HUDEP-2 (cell line): ENCODE data around the gene TNNT1.

Experiments used
- DNase-seq, 76 experiments: peaks; one replicate each; lab custom pipeline; 2025; ENCODE audit not compliant: unreplicated experiment in 76 of 76; lab: John Stamatoyannopoulos, UW

TNNT1 gene

DNA sequence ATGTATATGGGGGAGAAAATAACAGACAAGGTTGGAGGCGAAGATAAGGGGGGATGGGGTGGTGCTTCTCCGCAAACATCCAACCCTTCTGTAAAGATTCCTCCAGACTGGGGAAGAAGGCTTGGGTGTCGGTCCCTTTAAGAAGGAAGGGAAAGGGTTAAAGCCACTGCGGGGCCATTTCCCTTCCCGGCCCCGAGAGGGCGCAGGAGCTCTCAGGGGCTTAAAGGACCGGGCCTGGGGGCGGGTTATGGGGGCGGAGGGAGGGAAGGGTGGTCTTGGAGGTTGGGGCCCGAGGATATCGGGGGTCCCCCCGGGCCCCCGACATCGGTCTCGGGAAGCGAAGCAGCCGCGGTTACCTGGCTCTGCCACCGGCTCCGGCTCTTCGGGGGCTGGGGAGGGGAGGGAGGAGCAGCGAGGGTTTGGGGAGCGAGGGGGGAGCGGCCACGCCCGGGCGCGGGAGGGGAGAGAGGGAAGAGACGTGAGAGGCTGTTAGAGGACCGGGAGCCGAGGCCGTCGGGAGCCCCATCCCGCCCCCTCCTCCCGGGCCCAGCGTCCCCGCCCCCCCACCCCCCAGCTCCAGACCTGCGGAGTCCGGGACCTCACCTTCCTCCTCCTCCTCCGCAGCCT is 2.8 kb downstream of the TNNT1 start:
- DNase-seq: peak in 42 of 76 experiments; percentile 8 to 60 (median 32)

DNA sequence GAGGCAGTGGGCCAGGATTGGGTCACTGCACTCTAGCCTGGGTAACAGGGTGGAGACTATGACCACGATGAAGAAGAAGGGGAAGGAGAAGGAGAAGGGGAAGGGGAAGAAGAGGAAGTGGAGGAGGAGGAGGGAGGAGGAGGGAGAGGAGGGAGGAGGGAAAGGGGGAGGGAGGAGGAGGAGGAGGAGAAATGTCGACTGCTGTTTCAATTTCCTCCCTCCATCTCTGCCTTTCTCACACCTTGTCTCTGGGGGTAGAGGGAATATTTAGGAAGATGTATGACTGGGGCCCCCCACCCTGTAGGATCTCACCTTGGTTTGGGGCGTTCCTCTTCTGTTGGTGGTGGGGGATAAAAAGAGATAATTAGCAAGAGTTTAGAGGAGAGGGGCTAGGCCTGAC is 3.8 kb downstream of the TNNT1 start:
- no peak for DNase-seq

DNA sequence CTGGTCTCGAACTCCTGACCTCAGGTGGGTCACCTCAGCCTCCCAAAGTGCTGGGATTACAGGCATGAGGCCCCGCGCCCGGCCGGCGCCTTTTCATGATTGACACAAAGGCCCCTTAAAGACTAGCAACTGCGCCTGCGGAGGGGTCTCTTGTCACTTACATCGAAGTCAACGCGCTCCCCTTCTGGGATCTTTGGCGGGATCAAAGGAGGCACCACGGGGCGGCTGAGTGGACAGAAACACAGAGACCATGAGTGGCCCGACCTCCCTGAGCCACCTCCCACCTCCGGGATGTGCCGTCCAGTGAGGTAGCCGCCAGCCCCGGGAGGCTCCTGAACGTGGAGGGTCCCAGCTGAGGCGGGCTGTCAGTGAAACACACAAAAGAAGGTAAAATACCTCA is 7.3 kb downstream of the TNNT1 start:
- no peak for DNase-seq

- DNase-seq: no peak
These were observed 11.1 kb downstream of the TNNT1 start for GRCh38 chr19:55137915-55138314.

GRCh38 chr19:55136399-55137102 is 12.5 kb downstream of the TNNT1 start:
- DNase-seq: no peak

DNA sequence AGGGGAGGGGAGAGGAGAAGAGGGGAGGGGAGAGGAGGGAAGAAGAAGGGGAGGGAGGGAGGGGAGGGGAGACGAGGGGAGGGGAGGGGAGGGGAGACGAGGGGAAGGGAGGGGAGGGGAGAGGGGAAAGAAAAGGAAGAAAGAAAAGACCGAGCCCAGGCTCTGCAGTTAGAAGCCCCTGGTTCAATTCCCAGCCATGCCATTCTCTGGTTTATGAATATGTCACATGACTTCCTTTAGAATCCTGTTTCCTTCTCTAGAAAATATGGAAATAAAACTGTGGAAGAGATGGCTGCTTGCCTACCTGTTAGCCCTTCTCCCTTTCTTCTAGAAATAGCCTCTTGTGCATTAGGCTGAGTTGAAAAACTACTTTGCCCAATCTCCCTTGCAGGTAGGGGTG is 14.3 kb downstream of the TNNT1 start:
- DNase-seq: no peak

DNA sequence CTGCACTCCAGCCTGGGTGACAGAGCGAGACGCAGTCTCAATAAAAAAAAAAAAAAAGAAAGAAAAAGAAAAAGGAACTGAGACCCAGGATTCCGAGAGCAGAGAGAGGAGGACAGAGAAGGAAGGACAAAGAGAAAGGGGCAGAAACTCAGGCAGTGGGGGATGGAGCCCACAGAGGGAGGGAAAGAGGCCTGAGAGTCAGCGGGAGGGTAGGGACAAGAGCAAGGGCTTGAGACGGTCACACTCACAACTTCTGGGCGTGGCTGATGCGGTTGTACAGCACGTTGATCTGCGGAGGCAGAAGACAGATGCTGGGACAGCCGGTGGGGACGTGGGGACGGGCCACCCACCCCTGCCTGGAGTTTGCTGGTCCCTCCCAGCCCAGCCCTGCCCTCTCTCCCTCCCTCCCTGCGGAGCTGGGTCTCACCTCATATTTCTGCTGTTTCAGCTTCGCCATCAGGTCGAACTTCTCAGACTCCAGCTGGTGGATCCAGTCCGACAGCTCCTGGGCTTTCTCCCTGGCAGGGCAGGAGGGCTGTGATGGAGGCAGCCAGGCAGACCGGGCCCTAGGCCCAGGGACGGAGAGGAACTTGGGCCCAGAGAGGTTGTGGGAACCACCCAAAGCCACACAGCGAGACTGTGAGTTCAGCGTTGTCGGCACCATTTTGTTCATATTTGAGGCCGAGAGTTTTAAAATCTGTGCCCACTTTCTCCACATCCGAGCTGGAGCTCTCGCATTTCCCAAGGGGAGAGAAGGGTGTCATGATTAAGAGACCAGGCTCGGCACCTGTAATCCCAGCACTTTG is 15.2 kb downstream of the TNNT1 start:
- peak in 10 of 76 experiments; percentile 15 to 42 (median 29) for DNase-seq

DNA sequence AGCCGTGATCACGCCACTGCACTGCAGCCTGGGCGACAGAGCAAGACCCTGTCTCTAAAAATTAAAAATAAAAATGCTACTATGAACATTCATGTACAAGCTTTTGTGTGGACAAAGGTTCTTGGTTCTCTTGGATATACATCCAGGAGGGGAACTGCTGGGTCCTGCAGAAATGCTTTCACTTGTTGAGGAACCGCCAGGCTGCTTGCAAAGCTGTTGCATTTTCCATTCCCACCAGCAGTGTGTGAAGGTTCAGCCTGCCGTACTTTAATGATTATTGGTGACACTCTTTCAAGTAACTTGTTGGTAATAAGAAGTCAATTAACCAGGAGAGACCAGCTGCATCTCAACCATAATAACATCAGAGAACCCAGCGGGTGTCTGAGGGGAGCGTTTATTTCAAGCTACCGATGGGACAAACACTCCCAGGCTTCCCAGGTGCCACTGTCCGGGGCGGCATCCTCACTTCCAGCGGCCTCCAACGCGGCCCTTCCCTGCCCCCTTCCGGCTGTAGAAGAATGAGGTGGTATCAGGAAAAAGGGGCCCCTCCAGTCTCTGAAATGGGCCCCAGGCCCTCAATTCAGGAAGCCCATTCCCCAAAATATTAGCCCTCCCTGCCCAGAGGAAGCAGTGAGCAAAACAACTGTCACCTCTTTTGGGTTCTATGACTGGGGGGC is 16.4 kb downstream of the TNNT1 start:
- peak in 8 of 76 experiments; percentile 11 to 41 (median 16) for DNase-seq

DNA sequence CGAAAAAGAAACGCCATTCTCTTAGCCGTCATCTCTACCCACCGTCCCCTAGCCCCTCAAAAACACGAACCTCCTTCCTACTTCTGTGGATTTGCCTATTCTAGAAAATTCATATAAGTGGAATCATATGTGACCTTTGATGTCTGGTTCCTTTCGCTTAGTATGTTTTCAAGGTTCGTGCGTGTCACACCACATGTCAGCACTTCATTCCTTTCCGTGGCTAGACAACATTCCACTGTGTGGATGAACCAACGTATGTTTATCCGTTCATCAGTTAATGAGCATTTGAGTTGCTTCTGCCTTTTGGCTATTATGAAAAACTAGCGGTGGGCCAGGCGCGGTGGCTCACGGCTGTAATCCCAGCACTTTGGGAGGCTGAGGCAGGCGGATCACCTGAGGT is 17.6 kb downstream of the TNNT1 start:
- DNase-seq: no peak

GRCh38 chr19:55119053-55119452 is 30.0 kb downstream of the TNNT1 start:
- DNase-seq: no peak

- peak in 33 of 76 experiments; percentile 10 to 69 (median 34) for DNase-seq
These were observed 30.5 kb downstream of the TNNT1 start for GRCh38 chr19:55118401-55118991.

DNA sequence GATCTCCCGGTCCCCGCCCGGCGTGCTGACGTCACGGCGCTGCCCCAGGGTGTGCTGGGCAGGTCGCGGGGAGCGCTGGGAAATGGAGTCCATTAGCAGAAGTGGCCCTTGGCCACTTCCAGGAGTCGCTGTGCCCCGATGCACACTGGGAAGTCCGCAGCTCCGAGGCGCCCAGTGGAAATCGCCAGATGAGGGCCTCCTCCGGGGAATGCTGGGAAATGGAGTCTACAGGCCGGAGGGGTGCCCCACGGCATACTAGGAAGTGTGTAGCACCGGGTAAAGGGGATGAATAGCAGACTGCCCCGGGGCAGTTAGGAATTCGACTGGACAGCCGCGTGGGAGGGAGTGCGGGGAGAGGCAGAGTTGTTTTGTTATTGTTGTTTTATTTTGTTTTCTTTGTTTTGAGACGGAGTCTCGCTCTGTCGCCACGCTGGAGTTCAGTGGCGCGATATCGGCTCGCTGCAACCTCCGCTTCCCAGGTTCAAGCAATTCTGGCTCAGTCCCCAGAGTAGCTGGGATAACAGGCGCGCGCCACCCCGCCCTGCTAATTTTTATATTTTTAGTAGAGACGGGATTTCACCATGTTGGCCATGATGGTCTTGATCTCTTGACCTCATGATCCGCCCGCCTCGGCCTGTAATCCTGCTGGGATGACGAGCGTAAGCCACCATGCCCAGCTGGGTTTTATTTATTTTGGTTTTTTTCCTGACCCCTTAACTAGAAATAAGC is 31.2 kb downstream of the TNNT1 start:
- DNase-seq: peak in 75 of 76 experiments; percentile 70 to 100 (median 99)

DNA sequence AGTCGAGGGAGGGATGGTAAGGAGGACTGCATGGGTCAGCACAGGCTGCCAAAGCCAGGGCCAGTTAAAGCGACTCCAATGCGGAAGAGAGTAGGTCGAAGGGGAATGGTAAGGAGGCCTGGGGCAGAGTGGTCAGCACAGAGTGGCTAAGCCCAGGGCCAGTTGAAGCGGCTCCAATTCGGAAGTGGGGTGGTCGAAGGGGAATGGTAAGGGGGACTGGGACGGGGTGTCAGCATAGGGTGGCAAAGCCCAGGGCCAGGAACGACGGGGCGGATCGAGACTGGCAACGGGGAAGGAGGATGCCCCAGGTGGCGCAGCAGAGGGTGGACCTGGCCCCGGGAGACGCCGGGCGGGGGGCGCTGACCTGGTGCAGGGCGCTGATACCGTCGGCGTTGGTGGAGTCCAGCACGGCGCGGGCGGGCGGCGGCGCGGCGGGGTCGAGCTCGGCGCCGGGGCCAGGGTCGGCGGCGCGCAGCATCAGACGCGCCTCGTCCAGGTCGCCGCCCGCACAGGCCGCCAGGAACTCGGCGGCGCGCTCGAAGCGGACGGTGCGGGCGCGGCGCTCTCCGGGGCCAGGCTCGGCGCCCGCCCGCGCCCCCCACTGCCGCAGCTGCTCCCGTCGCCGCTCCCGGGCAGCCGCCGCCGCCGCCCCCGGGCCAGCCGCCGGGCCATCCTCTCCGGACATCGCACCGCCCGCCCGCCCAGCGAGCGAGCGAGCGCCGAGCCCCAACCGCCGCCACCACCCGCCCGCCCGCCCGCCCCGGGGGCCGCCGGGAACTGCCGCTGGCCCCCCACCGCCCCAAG is 31.9 kb downstream of the TNNT1 start, which contains the start of gene PPP1R12C:
PPP1R12C (minus strand) TSS at position 779 of the 804 bp plus-strand sequence; CDS start at position 685, 94 bp downstream.
- peak in 1 of 76 experiments; percentile 31 for DNase-seq

DNA sequence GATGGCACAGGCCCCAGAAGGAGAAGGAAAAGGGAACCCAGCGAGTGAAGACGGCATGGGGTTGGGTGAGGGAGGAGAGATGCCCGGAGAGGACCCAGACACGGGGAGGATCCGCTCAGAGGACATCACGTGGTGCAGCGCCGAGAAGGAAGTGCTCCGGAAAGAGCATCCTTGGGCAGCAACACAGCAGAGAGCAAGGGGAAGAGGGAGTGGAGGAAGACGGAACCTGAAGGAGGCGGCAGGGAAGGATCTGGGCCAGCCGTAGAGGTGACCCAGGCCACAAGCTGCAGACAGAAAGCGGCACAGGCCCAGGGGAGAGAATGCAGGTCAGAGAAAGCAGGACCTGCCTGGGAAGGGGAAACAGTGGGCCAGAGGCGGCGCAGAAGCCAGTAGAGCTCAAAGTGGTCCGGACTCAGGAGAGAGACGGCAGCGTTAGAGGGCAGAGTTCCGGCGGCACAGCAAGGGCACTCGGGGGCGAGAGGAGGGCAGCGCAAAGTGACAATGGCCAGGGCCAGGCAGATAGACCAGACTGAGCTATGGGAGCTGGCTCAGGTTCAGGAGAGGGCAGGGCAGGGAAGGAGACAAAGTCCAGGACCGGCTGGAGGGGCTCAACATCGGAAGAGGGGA is 32.7 kb downstream of the TNNT1 start:
- peak in 49 of 76 experiments; percentile 13 to 68 (median 41) for DNase-seq

- DNase-seq: peak in 34 of 76 experiments; percentile 16 to 67 (median 33)
These were observed 33.5 kb downstream of the TNNT1 start for GRCh38 chr19:55115446-55116065.

- DNase-seq: no peak
These were observed 34.4 kb downstream of the TNNT1 start for GRCh38 chr19:55114566-55115145.

- DNase-seq: peak in 28 of 76 experiments; percentile 17 to 83 (median 44)
These were observed 35.4 kb downstream of the TNNT1 start for GRCh38 chr19:55113570-55114039.
